ENCODE results near the gene TREML4. TPM values are rescaled to one million over a fixed set of nuclear protein-coding genes. Genes with fewer than 3 reads are reported as not detected.

Gene TREML4
- total RNA-seq, 4 donors from 2014 or later: not detected

DNA sequence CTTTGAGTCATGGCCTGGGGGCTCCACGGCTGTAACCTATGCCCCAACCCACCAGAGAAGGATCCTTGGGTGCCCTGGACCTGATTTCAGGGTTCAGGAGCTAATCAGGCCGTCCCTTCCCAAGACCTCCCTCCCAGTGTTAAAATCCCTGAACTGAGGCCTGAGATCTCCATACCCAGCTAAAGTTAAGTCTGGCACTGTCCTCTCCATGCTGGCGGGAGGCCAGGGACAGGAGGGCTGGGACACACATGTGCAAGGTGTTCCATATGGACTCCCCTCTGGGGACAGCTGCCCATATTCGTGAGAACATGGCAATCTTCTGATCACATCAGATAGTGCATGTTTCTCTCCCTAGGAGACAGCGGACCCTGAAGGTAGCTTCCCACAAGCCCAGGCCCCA, 11.5 kb upstream of the TREML4 start:
- no peak for DNase-seq (ENCODE audit: low spot score in 2 of 2)
- TF ChIP-seq POLR2A (IDR thresholded peaks at IDR 0.05) (no peak), EP300 (IDR thresholded peaks at IDR 0.05) (no peak)
- TF ChIP-seq, protein P1, sequence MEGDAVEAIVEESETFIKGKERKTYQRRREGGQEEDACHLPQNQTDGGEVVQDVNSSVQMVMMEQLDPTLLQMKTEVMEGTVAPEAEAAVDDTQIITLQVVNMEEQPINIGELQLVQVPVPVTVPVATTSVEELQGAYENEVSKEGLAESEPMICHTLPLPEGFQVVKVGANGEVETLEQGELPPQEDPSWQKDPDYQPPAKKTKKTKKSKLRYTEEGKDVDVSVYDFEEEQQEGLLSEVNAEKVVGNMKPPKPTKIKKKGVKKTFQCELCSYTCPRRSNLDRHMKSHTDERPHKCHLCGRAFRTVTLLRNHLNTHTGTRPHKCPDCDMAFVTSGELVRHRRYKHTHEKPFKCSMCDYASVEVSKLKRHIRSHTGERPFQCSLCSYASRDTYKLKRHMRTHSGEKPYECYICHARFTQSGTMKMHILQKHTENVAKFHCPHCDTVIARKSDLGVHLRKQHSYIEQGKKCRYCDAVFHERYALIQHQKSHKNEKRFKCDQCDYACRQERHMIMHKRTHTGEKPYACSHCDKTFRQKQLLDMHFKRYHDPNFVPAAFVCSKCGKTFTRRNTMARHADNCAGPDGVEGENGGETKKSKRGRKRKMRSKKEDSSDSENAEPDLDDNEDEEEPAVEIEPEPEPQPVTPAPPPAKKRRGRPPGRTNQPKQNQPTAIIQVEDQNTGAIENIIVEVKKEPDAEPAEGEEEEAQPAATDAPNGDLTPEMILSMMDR (IDR thresholded peaks at IDR 0.05): no peak
- Histone ChIP-seq H3K4me1 (no peaks in the 10 kb centered on the region), H3K27me3 (no peaks in the 10 kb centered on the region), H3K9me3 (peaks cover 0 to 29% (median 2%) of the 10 kb centered on the region in 4 donors), H3K36me3 (no peaks in the 10 kb centered on the region), H3K4me3 (no peak overlapping the region), H3K27ac (no peak overlapping the region)
- 81 to 83% methylated on average over 4 to 5 of the region's 5 CpGs for WGBS, 2 donors

DNA sequence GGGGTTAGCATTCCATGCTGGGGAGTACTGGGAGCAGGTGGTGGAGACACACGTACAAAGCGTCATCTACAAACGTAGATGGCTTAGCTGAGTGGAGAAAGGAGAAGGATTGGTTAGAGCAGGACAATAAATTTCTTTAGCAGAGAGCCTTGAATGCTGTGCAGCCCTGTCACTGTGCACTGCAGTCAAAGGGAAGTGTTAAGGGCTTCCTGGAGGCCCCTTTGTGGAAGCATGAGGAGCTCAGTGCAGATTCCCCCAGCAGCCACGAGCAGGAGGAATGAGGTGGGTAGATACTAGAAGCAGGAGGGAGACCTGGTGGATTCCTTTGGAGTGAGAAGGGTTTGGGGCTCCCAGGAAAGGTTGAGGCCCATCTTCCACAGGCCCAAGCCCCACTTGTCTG, 6.1 kb upstream of the TREML4 start:
- no peak for DNase-seq (ENCODE audit: low spot score in 2 of 2)
- Histone ChIP-seq H3K27me3 (no peaks in the 10 kb centered on the region), H3K9me3 (peaks cover 0 to 20% (median 2%) of the 10 kb centered on the region in 4 donors), H3K4me1 (no peaks in the 10 kb centered on the region), H3K36me3 (no peaks in the 10 kb centered on the region), H3K27ac (no peak overlapping the region), H3K4me3 (no peak overlapping the region)
- WGBS, 2 donors: 62 to 80% methylated on average over 4 of the region's 4 CpGs
- TF ChIP-seq EP300 (IDR thresholded peaks at IDR 0.05) (no peak), POLR2A (IDR thresholded peaks at IDR 0.05) (no peak)

DNA sequence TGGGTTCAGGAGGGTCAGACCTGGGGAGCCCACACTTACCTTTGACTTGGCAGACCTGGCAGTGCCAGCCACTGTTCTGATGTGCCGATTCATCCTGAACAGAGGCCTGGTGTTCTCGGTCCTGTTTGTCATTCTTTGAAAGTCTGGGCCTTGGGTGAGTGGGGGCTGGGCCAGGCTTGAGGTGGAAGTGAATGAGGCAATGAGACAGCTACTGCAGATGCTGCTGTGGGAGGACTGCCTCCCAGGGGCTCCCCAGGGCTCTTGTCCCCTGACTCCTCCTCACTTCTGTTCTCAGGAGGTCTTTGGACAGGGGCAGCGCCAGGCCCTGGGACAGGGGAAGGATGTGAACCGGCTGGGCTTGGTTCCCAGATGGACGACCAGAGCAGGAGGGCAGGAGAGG, 5.6 kb upstream of the TREML4 start:
- WGBS, 2 donors: 68 to 74% methylated on average over 4 to 5 of the region's 5 CpGs
- H3K9me3 ChIP-seq: peaks cover 0 to 20% (median 2%) of the 10 kb centered on the region in 4 donors
- no peaks in the 10 kb centered on the region for H3K4me1 ChIP-seq
- H3K4me3 ChIP-seq: no peak overlapping the region
- H3K27me3 ChIP-seq: no peaks in the 10 kb centered on the region
- no peak overlapping the region for H3K27ac ChIP-seq
- TF ChIP-seq EP300 (IDR thresholded peaks at IDR 0.05) (no peak), POLR2A (IDR thresholded peaks at IDR 0.05) (no peak)
- TF ChIP-seq, protein P1 (IDR thresholded peaks at IDR 0.05): no peak
- no peaks in the 10 kb centered on the region for H3K36me3 ChIP-seq
- DNase-seq (ENCODE audit: low spot score in 2 of 2): no peak

DNA sequence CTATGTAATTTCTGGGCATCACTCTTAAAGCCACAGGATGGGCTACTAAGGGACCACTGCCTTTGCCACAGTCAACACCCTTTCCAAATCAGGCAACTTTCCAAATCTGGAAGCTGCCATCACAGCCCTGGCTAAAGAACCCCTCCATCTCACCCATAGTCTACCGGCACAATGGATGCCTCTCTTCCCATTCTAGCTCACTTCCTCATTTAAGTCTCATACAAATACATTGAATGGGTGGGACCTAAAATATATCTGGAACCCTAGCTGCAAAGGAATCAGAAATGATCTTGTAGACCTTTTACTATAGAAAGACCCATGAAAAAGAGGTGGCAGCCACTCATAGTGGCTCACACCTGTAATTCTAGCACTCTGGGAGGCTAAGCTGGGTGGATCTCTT, 3.3 kb upstream of the TREML4 start:
- H3K27ac ChIP-seq: no peak overlapping the region
- H3K9me3 ChIP-seq: peaks cover 0 to 15% (median under 1%) of the 10 kb centered on the region in 4 donors
- H3K36me3 ChIP-seq: no peaks in the 10 kb centered on the region
- TF ChIP-seq EP300 (IDR thresholded peaks at IDR 0.05): no peak
- TF ChIP-seq, protein P1 (IDR thresholded peaks at IDR 0.05): no peak
- TF ChIP-seq POLR2A (IDR thresholded peaks at IDR 0.05): no peak
- no peak overlapping the region for H3K4me3 ChIP-seq
- DNase-seq (ENCODE audit: low spot score in 2 of 2): no peak
- H3K4me1 ChIP-seq: no peaks in the 10 kb centered on the region
- WGBS, 2 donors: 68 to 91% methylated on average over 1 of the region's 1 CpG
- H3K27me3 ChIP-seq: no peaks in the 10 kb centered on the region

DNA sequence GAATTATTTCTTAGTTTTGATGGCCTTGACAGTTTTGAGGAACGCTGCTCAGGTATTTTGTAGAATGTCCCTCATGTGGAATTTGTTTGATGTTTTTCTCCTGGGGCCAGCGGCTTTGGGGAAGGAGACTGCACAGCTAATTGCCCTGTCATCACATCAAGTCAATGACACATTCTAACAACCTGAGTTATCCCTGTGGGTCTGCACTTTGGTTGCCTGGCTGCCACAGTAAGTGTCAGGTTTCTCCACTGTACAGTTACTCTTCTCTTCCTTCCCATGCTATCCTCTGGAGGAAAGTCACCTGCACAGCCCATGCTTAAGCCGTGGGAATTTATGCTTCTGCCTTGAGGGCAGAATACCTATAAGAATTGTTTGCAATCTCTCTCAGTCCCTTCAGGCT, 1.4 kb upstream of the TREML4 start:
- WGBS, 2 donors: 44 to 55% methylated on average over 3 of the region's 3 CpGs
- Histone ChIP-seq H3K27ac (no peak overlapping the region), H3K4me1 (no peaks in the 10 kb centered on the region), H3K9me3 (no peaks in the 10 kb centered on the region), H3K4me3 (no peak overlapping the region), H3K36me3 (no peaks in the 10 kb centered on the region), H3K27me3 (no peaks in the 10 kb centered on the region)
- no peak for DNase-seq (ENCODE audit: low spot score in 2 of 2)
- TF ChIP-seq EP300 (IDR thresholded peaks at IDR 0.05): no peak
- TF ChIP-seq, protein P1 (IDR thresholded peaks at IDR 0.05): no peak
- TF ChIP-seq POLR2A (IDR thresholded peaks at IDR 0.05): no peak

DNA sequence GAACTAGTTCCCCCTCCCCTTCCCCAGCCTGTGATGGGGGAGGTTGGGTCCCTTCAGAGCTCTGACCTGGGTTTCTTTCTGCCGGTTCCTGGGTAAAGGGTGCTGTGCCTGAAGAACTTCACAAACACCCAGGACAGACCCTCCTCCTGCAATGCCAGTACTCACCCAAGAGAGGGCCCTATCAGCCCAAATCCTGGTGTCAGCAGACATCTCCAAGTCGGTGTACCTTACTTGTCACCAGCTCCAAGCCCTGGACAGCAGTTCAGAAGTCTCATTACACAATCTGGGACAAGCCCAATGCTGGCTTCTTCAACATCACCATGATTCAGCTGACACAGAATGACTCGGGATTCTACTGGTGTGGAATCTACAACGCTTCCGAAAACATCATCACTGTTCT, 467 bp downstream of the TREML4 start:
- Histone ChIP-seq H3K9me3 (no peaks in the 10 kb centered on the region), H3K27me3 (no peaks in the 10 kb centered on the region), H3K4me3 (no peak overlapping the region), H3K36me3 (no peaks in the 10 kb centered on the region), H3K4me1 (no peaks in the 10 kb centered on the region), H3K27ac (no peak overlapping the region)
- TF ChIP-seq, protein P1 (IDR thresholded peaks at IDR 0.05): no peak
- TF ChIP-seq EP300 (IDR thresholded peaks at IDR 0.05) (no peak), POLR2A (IDR thresholded peaks at IDR 0.05) (no peak)
- no peak for DNase-seq (ENCODE audit: low spot score in 2 of 2)
- 47 to 52% methylated on average over 5 of the region's 5 CpGs for WGBS, 2 donors
